Putamen (tissue), 1 donor: ENCODE data around the gene HLA-C.
"Not testable (repeated sequence)": the region's sequence is repeated elsewhere in the genome, so short reads cannot be mapped to it uniquely, and the experiment has no call there.

Experiments used
- DNase-seq: peaks from one replicate; pipeline ENCODE4 v3.0.0-alpha.2; 2016; ENCODE audit warnings: low spot score

HLA-C gene

DNA sequence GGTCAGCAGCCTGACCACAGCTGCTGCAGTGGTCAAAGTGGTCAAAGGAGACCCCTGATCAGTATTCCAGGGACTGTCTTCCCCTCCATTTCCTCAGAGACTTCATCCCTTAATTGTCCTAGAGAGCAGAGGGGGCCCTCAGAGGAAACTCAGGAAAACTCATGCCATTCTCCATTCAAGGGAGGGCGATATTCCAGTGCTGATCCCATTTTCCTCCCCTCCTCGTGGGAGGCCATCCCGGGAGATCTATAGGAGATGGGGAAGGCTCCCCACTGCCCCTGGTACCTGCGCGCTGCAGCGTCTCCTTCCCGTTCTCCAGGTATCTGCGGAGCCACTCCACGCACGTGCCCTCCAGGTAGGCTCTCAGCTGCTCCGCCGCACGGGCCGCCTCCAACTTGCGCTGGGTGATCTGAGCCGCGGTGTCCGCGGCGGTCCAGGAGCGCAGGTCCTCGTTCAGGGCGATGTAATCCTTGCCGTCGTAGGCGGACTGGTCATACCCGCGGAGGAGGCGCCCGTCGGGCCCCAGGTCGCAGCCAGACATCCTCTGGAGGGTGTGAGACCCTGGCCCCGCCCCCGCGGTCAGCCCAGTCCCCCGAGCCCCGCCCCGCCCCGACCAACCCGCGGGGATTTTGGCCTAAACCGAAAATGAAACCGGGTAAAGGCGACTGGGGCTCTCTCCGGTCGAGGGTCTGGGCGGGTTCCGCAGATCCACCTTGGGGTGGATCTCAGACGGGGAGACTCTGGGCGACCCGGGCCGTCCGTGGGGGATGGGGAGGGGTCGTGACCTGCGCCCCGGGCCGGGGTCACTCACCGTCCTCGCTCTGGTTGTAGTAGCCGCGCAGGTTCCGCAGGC lies 878 bp downstream of the HLA-C start:
- DNase-seq = no peak

DNA sequence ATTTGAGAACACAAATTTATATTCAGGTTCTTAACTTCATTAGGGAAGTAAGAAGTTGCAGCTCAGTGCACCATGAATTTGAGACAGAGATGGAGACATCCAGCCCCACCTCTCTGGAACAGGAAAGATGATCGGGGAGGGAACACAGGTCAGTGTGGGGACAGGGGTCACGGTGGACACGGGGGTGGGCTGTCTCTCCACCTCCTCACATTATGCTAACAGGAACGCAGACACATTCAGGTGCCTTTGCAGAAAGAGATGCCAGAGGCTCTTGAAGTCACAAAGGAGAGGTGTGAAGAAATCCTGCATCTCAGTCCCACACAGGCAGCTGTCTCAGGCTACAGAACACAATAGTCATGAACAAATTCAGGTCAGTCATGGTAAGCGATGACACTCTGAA lies 3.1 kb downstream of the HLA-C start:
- no peak for DNase-seq

GRCh38 chr6:31268369-31268765 lies 3.5 kb downstream of the HLA-C start:
- DNase-seq = no peak

GRCh38 chr6:31267651-31268368 lies 4.1 kb downstream of the HLA-C start:
- DNase-seq = no peak

DNA sequence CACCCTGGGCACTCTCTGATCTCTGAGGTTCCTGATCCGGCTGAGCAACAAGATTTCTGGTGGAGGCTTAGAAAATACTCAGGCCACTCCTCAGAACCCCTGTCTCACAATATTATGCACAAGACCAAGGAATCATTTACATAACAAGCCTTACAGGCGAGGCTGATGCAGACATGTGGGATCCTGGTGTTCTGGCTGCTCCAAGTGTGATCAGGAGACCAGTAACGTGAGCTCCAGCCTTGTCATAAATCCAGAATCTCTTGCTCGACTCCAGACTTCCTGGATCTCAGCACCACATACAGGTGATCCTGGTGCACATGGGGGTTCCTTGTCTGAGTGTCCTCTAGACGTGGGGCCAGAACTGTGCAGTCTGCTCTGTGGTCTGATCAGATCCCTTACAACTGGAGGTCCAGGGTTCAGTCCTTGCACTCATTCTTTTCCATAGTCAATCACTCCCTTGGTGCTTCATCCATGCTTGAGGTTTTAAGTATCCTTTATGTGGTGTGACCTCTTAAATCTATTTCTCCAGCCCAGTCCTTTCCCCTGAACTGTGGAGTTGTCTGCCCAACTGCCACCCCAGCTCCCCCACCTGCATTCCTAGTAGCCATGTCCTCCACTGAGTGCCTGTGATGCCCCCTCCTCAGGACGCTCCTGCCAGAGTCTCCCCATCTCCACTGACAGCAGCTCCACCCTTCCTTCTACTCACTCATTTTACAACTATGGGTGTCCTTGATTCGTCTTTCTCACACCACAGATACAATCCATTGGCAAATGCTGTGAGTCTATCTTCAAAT lies 5.1 kb downstream of the HLA-C start:
- no peak for DNase-seq

GRCh38 chr6:31265926-31266325 lies 6.0 kb downstream of the HLA-C start:
- DNase-seq = no peak

DNA sequence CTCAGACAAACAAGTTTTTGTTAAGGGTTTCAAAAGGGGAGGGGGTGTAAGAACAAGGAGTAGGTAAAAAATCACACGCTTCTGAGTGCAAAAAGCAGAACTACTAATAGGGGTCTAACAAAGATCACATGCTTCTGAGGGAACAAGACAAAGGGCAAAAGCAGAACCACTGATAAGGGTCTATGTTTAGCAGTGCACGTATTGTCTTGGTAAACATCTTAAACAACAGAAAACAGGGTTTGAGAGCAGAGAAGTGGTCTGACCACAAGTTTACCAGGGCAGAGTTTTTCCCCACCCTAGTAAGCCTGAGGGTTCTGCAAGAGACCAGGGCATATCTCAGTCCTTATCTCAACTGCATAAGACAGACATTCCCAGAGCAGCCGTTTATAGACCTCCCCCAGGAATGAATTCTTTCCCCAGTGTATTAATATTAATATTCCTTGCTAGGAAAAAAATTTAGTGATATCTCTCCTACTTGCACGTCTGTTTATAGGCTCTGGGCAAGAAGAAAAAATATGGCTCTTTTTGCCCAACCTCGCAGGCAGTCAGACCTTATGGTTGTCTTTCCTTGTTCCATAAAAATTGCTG lies 8.5 kb downstream of the HLA-C start:
- DNase-seq = not testable (repeated sequence)

GRCh38 chr6:31259995-31260394 lies 11.9 kb downstream of the HLA-C start:
- not testable (repeated sequence) for DNase-seq

DNA sequence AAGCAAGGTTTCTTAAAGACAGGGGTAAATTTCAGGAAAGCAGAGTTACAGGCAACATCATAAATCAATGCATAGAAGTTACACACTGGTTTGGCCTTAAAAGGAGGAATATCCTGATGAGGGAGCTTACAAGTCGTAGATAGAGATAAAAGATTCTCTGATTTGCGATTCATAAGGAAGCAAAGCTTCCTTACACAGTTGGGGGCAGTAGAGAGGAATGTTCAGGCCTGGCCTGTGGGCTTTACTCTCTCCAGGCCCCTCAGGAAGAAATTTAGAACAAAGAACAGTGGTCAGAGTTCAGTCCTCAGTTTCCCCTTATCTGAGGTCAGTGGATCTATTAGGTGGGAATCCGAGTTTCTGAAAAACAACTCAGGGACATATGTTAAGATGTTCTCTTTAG lies 19.3 kb downstream of the HLA-C start:
- no peak for DNase-seq

- DNase-seq = no peak
Measured at GRCh38 chr6:31251261-31251660, 20.6 kb downstream of the HLA-C start.

GRCh38 chr6:31249184-31249583 lies 22.7 kb downstream of the HLA-C start:
- DNase-seq = no peak

GRCh38 chr6:31247813-31248212 lies 24.1 kb downstream of the HLA-C start:
- no peak for DNase-seq

DNA sequence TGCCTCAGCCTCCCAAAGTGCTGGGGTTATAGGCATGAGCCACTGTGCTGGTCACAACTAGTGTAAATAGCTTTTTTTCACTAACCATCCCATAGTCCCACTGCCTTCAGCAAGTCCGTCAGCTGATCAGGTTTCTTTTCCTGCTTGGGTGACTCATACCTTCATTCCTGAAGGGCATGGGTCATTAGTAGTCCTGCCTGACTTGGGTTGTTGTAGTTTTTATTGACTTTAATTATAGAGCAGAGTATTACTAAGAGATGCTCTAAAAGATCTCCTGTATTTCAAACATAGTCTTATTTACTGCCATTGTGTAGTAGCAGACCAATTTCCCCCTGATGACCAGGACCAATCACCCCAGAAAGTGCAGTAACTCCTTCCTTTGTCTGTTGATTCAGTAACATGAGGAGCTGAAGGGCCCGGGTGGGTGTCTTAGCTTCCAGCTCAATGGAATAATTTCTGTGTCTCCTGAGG lies 25.8 kb downstream of the HLA-C start:
- no peak for DNase-seq

DNA sequence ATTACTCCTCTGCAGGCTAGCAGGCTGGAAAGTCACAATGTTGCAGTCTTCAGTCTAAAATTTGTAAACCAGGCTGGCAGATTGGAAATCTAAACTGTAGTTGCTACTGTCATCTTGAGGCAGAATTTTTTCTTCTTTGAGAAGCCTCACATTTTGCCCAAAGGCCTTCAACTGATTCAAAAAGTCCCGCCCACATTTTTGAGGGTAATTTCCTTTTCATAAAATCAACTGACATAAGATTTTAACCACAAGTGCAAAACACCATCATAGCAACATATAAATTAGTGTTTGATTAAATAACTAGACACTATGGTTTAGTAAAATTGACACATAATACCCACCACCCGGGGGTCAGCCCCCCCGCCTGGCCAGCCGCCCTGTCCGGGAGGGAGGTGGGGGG lies 28.4 kb downstream of the HLA-C start:
- no peak for DNase-seq

DNA sequence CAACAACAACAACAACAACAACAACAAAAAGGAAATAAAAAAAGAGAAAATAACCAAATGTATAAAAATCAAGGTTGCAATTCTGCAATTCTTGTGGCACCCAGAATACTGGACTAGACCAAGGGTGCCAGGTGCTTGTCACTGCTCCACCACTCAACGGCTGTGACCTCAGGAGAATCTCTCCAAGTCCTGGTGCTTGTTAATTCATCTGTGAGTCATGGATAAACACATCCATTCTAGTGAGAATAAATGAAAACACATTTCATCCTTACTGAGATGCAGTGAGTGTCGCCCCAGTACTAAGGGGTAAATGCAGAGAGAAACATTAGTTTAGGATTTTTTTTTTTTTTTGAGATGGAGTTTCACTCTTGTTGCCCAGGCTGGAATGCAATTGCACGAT lies 32.0 kb downstream of the HLA-C start:
- no peak for DNase-seq

GRCh38 chr6:31234101-31234500 lies 37.8 kb downstream of the HLA-C start:
- DNase-seq = not testable (repeated sequence)

DNA sequence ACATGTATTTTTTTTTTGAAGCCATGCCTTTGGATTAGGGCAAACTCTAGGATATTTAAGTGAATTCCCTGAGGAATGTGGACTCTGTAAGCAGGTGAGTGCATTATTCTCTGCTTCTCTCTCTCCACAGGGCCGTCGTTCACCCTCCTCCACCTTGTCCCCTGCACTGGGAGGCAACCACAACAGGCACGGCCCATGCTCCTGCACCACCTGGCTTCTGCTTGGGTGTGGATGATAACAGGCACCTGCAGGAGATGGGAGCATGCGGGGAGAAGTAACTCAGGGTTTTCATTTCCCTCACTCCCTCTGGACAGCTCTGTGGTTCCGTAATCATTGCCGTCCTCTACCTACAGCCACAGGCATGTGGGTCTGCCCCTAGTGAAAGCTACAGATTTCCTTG lies 43.4 kb downstream of the HLA-C start:
- no peak for DNase-seq

- no peak for DNase-seq
Measured at GRCh38 chr6:31227143-31227542, 44.7 kb downstream of the HLA-C start.

- no peak for DNase-seq
Measured at GRCh38 chr6:31225735-31226134, 46.2 kb downstream of the HLA-C start.

- no peak for DNase-seq
Measured at GRCh38 chr6:31222496-31222895, 49.4 kb downstream of the HLA-C start.
